A549 (cell line): ENCODE measurements around the gene LINGO3. TPM values are rescaled to one million over a fixed set of nuclear protein-coding genes. Genes with fewer than 3 reads are reported as not detected.

Source experiments
- ATAC-seq, 2 experiments: fragments of 200-7000 bp in 1 of 2; fragments of >200 bp in 1 of 2; cut with Nextera tagmentation in 1 of 2; cut with Tn5 transposase in 1 of 2; 3 replicates each; pipeline versions ENCODE4 v1.8.0 to v1.9.1; 2018 to 2020; ENCODE audit warnings: mild to moderate bottlenecking in 1 of 2, moderate library complexity in 1 of 2
- CTCF ChIA-PET: fragments of 300-600 bp; sonication (Branson Sonifier 250); formaldehyde crosslinking; extraction: SDS; loops from one replicate; lab custom pipeline; 2021; ENCODE audit warnings: antibody characterized with exemption, inconsistent platforms; lab: Yijun Ruan, JAX
- POLR2A ChIA-PET: fragments of 350-600 bp; formaldehyde crosslinking; extraction: SDS; loops from one replicate; lab custom pipeline; 2021; ENCODE audit warnings: antibody characterized with exemption, inconsistent platforms; lab: Yijun Ruan, JAX
- DNase-seq, 2 experiments: peaks; one replicate each; pipeline versions ENCODE4 v3.0.0 to v3.0.0-alpha.2; 2011 to 2016; ENCODE audit warnings: low read depth in 1 of 2, low spot score in 1 of 2
- FAIRE-seq: peaks from 2 replicates; lab custom pipeline; 2011; peaks lifted over from hg19 to GRCh38; lab: Jason Lieb, UNC
- H3K27ac ChIP-seq, 2 experiments: fragments of >200 bp; sonication (Bioruptor Twin); formaldehyde crosslinking; 3 replicates each; pipeline ENCODE4 v1.5.1; 2016 to 2017
- H3K4me1 ChIP-seq: fragments of >200 bp; sonication (Bioruptor Twin); formaldehyde crosslinking; 3 replicates; pipeline ENCODE4 v1.6.1; 2016
- H3K4me2 ChIP-seq: fragments of >200 bp; sonication (Bioruptor Twin); formaldehyde crosslinking; 3 replicates; pipeline ENCODE4 v1.6.1; 2016
- H3K4me3 ChIP-seq: fragments of >200 bp; sonication (Bioruptor Twin); formaldehyde crosslinking; 3 replicates; pipeline ENCODE4 v1.5.1; 2016
- H3K9me3 ChIP-seq: fragments of >200 bp; sonication (Bioruptor Twin); formaldehyde crosslinking; 3 replicates; pipeline ENCODE4 v1.6.1; 2016
- BCL3 ChIP-seq: fragments of >200 bp; sonication (Bioruptor Twin); formaldehyde crosslinking; IDR thresholded peaks from 3 replicates; pipeline ENCODE4 v1.6.1; 2016
- BHLHE40 ChIP-seq: IDR thresholded peaks from 2 replicates; pipeline ENCODE4 v1.6.1; 2012; ENCODE audit warnings: low read depth, low read length, inconsistent platforms
- CEBPB ChIP-seq, 2 experiments: fragments of >200 bp in 1 of 2; sonication (Bioruptor Twin) in 1 of 2; formaldehyde crosslinking in 1 of 2; IDR thresholded peaks; 2 replicates each; pipeline ENCODE4 v1.6.1; 2012 to 2016
- FOSB ChIP-seq: fragments of 250-450 bp; sonication (Bioruptor Pico); IDR thresholded peaks from 2 replicates; pipeline ENCODE4 v1.5.0; 2020; ENCODE audit warnings: mild to moderate bottlenecking, moderate library complexity
- FOSL2 ChIP-seq, 2 experiments: fragments of 450-650 bp in 1 of 2; fragments of >200 bp in 1 of 2; sonication (Bioruptor Twin) in 1 of 2; formaldehyde crosslinking; IDR thresholded peaks; 2 replicates each; pipeline versions ENCODE4 v1.5.0 to v1.6.1; 2016 to 2020; ENCODE audit warnings: mild to moderate bottlenecking in 1 of 2, moderate library complexity in 1 of 2
- HDAC2 ChIP-seq: fragments of 200-600 bp; sonication (generic); IDR thresholded peaks from 2 replicates; pipeline ENCODE4 v1.6.1; 2016
- HOXB13 ChIP-seq: fragments of 250-450 bp; sonication (Bioruptor Pico); IDR thresholded peaks from 2 replicates; pipeline ENCODE4 v1.5.0; 2020; ENCODE audit warnings: low read depth, mild to moderate bottlenecking, moderate library complexity
- JUN ChIP-seq, 2 experiments: fragments of >200 bp; sonication (Bioruptor Twin); formaldehyde crosslinking; IDR thresholded peaks; 2 replicates in 1 of 2; 3 replicates in 1 of 2; pipeline ENCODE4 v1.6.1; 2016 to 2017
- KDM1A ChIP-seq: fragments of 200-600 bp; sonication (generic); IDR thresholded peaks from 2 replicates; pipeline ENCODE4 v1.6.1; 2016; ENCODE audit warnings: low read depth, mild to moderate bottlenecking
- MAFK ChIP-seq: fragments of 450-650 bp; IDR thresholded peaks from 2 replicates; pipeline ENCODE4 v1.6.1; 2014; ENCODE audit not compliant: partially characterized antibody
- NFE2L2 ChIP-seq: fragments of 150-350 bp; conservative IDR thresholded peaks from 2 replicates; pipeline ENCODE4 v1.6.1; 2014; ENCODE audit warnings: low read length
- POLR2AphosphoS2 ChIP-seq: conservative IDR thresholded peaks from 2 replicates; pipeline ENCODE4 v1.6.1; 2012; ENCODE audit warnings: low read length, improper control_type of control experiment, inconsistent platforms
- RCOR1 ChIP-seq: fragments of 150-350 bp; IDR thresholded peaks from 2 replicates; pipeline ENCODE4 v1.6.1; 2014; ENCODE audit warnings: antibody characterized with exemption, low read length, low read depth
- REST ChIP-seq: fragments of 200-600 bp; sonication (generic); IDR thresholded peaks from 2 replicates; pipeline ENCODE4 v1.6.1; 2016; ENCODE audit warnings: antibody characterized with exemption, mild to moderate bottlenecking, moderate library complexity
- SMC3 ChIP-seq: fragments of >200 bp; sonication (Bioruptor Twin); formaldehyde crosslinking; IDR thresholded peaks from 3 replicates; pipeline ENCODE4 v1.6.1; 2018; ENCODE audit warnings: inconsistent platforms
- ZFP36 ChIP-seq: fragments of 450-650 bp; IDR thresholded peaks from 2 replicates; pipeline ENCODE4 v1.6.1; 2014; ENCODE audit warnings: borderline replicate concordance; ENCODE audit not compliant: partially characterized antibody
- ZNF302 ChIP-seq: fragments of 250-450 bp; sonication (Bioruptor Pico); IDR thresholded peaks from 2 replicates; pipeline ENCODE4 v1.9.0; 2021; ENCODE audit warnings: inconsistent platforms, mild to moderate bottlenecking, moderate library complexity
- ZSCAN20 ChIP-seq: fragments of 250-450 bp; sonication (Bioruptor Pico); IDR thresholded peaks from 2 replicates; pipeline ENCODE4 v1.8.0; 2022; ENCODE audit warnings: mild to moderate bottlenecking, moderate library complexity
- WGBS: methylation state at CpG from one replicate; pipeline ENCODE4 v1.1.6; 2017; ENCODE audit errors: missing lambda C conversion rate; 5-methylcytosine and 5-hydroxymethylcytosine counted together
- polyA plus RNA-seq, 4 experiments: library from polyadenylated mRNA; depleted of rRNA in 3 of 4; stranded (reverse); fragments of >200 nt; fragmentation: RNase III in 1 of 4; extraction: RNeasy Plus Mini Kit Qiagen cat#74134 plus additional on column Dnase treatment in 1 of 4; gene quantifications; 2 replicates in 3 of 4; 3 replicates in 1 of 4; pipeline ENCODE4 v1.2.3, GENCODE V29; 2011 to 2017
- TF ChIP-seq, protein P1 (sequence below): fragments of 250-450 bp; sonication (Bioruptor Pico); IDR thresholded peaks from 2 replicates; pipeline ENCODE4 v1.5.0; 2021; ENCODE audit warnings: mild to moderate bottlenecking, moderate library complexity, borderline replicate concordance

Gene LINGO3
- polyA plus RNA-seq, 2 of the 4 experiments (the other 2 are of a cell fraction), result not detected

- POLR2A ChIA-PET, result no interaction called here
- H3K27ac ChIP-seq, result no peak overlapping the region
- WGBS, result 94% methylated on average over 22 of the region's 24 CpGs
- no peak for TF ChIP-seq JUN (IDR thresholded peaks at IDR 0.05)
- TF ChIP-seq MAFK, result no peak
- DNase-seq (no peak), FAIRE-seq (no peak), ATAC-seq (no peak)
- H3K4me3 ChIP-seq, result no peak overlapping the region
- no peaks in the 10 kb centered on the region for H3K9me3 ChIP-seq
- H3K4me2 ChIP-seq, result no peak overlapping the region
- CTCF ChIA-PET, result interaction anchor here (0.6 to 1.3 kb wide), 2 partner anchors 37 to 336 kb away, joined by 3 to 4 read pairs; no protein-coding TSS in a partner anchor
- no peaks in the 10 kb centered on the region for H3K4me1 ChIP-seq
Observed at GRCh38 chr19:2355168-2356035, 47.4 kb upstream of the LINGO3 start.

GRCh38 chr19:2354670-2355069 is 46.7 kb upstream of the LINGO3 start:
- FAIRE-seq, result no peak
- WGBS, result 81% methylated on average over 10 of the region's 17 CpGs
- H3K4me1 ChIP-seq, result no peaks in the 10 kb centered on the region

More at GRCh38 chr19:2354670-2355069, 46.7 kb upstream of the LINGO3 start:
- TF ChIP-seq KDM1A (no peak), CEBPB (IDR thresholded peaks at IDR 0.05) (no peak), ZFP36 (no peak), FOSB (CRISPR knock-in tag) (no peak), ZNF302 (no peak), RCOR1 (no peak), ZSCAN20 (no peak), REST (no peak), BHLHE40 (no peak), HOXB13 (CRISPR knock-in tag) (no peak), FOSL2 (IDR thresholded peaks at IDR 0.05) (no peak), FOSL2 (CRISPR knock-in tag; IDR thresholded peaks at IDR 0.05) (no peak), POLR2AphosphoS2 (no peak), SMC3 (no peak), NFE2L2 (no peak), HDAC2 (no peak), BCL3 (no peak)
- TF ChIP-seq, protein P1, sequence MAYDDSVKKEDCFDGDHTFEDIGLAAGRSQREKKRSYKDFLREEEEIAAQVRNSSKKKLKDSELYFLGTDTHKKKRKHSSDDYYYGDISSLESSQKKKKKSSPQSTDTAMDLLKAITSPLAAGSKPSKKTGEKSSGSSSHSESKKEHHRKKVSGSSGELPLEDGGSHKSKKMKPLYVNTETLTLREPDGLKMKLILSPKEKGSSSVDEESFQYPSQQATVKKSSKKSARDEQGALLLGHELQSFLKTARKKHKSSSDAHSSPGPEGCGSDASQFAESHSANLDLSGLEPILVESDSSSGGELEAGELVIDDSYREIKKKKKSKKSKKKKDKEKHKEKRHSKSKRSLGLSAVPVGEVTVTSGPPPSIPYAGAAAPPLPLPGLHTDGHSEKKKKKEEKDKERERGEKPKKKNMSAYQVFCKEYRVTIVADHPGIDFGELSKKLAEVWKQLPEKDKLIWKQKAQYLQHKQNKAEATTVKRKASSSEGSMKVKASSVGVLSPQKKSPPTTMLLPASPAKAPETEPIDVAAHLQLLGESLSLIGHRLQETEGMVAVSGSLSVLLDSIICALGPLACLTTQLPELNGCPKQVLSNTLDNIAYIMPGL (CRISPR knock-in tag), result no peak
- TF ChIP-seq, all 56 proteins: peak for 0
- POLR2A ChIA-PET, result no interaction called here
- H3K27ac ChIP-seq, result no peak overlapping the region
- DNase-seq (no peak), ATAC-seq (no peak)
- CTCF ChIA-PET, result interaction anchor here (0.6 to 1.3 kb wide), 3 partner anchors 37 to 395 kb away, joined by 3 to 4 read pairs (median 3); no protein-coding TSS in a partner anchor
- H3K9me3 ChIP-seq, result no peaks in the 10 kb centered on the region
- no peak overlapping the region for H3K4me3 ChIP-seq
- no peak overlapping the region for H3K4me2 ChIP-seq
